Measurements from ENCODE around the gene TMEM181.

DNA sequence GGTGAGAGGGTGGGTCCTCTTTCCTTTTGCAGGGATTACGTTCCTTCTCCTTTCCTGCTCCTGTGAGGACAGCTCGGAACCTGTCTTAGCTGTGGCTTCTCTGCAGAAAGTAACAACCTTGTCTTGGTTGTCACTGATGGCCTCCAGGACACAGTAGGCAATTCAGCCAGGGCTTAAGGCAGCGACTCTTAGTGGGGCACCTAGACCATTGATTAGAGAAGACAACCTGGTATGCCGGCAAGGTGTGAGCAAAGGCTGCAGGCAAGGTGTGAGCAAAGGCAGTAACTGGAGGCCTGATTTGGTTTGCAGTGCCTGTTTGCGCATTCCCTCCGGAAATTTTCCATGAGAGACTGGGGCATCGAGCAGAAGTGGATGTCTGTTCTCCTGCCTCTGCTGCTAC is 47.0 kb downstream of the TMEM181 start:
- TF ChIP-seq CTCF (conservative IDR thresholded peaks at IDR 0.05; ENCODE audit: low read depth in 2 of 2) (no peak), REST (IDR thresholded peaks at IDR 0.05; ENCODE audit: unreplicated experiment) (no peak), ETS1 (IDR thresholded peaks at IDR 0.05) (no peak), EZH2phosphoT487 (IDR thresholded peaks at IDR 0.05; ENCODE audit: unreplicated experiment) (no peak), EZH2 (IDR thresholded peaks at IDR 0.05; ENCODE audit: low read depth, unreplicated experiment) (no peak), JUNB (IDR thresholded peaks at IDR 0.05; ENCODE audit: unreplicated experiment) (no peak), POLR2AphosphoS5 (IDR thresholded peaks at IDR 0.05; ENCODE audit: low read depth) (no peak), STAT1 (IDR thresholded peaks at IDR 0.05; ENCODE audit: unreplicated experiment) (no peak)

Measured in GM23338 (cell line).